CD14-positive monocyte (primary cell): ENCODE data around the gene FOXP1. TPM values are rescaled to one million over a fixed set of nuclear protein-coding genes. Genes with fewer than 3 reads are reported as not detected.

Experiments used
- DNase-seq, 3 donors: peaks; one replicate each; pipeline ENCODE4 v3.0.0-alpha.2; 2011 to 2022
- H2AFZ ChIP-seq: 2 replicates; pipeline ENCODE4 v1.6.0; 2012; ENCODE audit warnings: mild to moderate bottlenecking, low read depth, low read length, inconsistent platforms; ENCODE audit not compliant: insufficient read depth, poor library complexity, severe bottlenecking
- H3K27ac ChIP-seq, 2 donors: 1 replicate in 1 of 2; 2 replicates in 1 of 2; pipeline ENCODE4 v1.5.1; 2012 to 2013; ENCODE audit warnings: low read length in 2 of 2, control low read depth in 1 of 2, inconsistent platforms in 1 of 2, low read depth in 1 of 2, mild to moderate bottlenecking in 1 of 2
- H3K27me3 ChIP-seq, 2 donors: one replicate each; pipeline versions ENCODE4 v1.6.0 to v1.6.1; 2011 to 2013; ENCODE audit warnings: low read length in 2 of 2; ENCODE audit not compliant: control insufficient read depth in 2 of 2, insufficient read depth in 2 of 2
- H3K36me3 ChIP-seq, 2 donors: replicated peaks in 1 of 2; 1 replicate in 1 of 2; 2 replicates in 1 of 2; pipeline versions ENCODE4 v1.5.1 to v1.6.1; 2012 to 2013; ENCODE audit warnings: low read length in 2 of 2, control low read depth in 1 of 2, inconsistent platforms in 1 of 2, mild to moderate bottlenecking in 1 of 2; ENCODE audit not compliant: insufficient read depth in 2 of 2, control insufficient read depth in 1 of 2
- H3K4me1 ChIP-seq, 2 donors: 1 replicate in 1 of 2; 2 replicates in 1 of 2; pipeline versions ENCODE4 v1.5.1 to v1.6.1; 2012 to 2013; ENCODE audit warnings: low read length in 2 of 2, control low read depth in 1 of 2, inconsistent platforms in 1 of 2, mild to moderate bottlenecking in 1 of 2, moderate library complexity in 1 of 2; ENCODE audit not compliant: insufficient read depth in 2 of 2, control insufficient read depth in 1 of 2
- H3K4me2 ChIP-seq: replicated peaks from 2 replicates; pipeline ENCODE3; 2012; ENCODE audit warnings: low read length, moderate library complexity, mild to moderate bottlenecking; ENCODE audit not compliant: poor library complexity, severe bottlenecking; ENCODE audit errors: extremely low read depth
- H3K4me3 ChIP-seq, 3 experiments: fragments of 200-600 bp in 1 of 3; sonication (generic) in 1 of 3; replicated peaks in 1 of 3; 1 replicate in 2 of 3; 2 replicates in 1 of 3; pipeline ENCODE4 v1.5.1; 2011 to 2013; ENCODE audit warnings: low read length in 3 of 3, mild to moderate bottlenecking in 3 of 3, control low read depth in 2 of 3, low read depth in 2 of 3, inconsistent platforms in 1 of 3, moderate library complexity in 1 of 3
- H3K79me2 ChIP-seq: 2 replicates; pipeline ENCODE4 v1.6.0; 2012; ENCODE audit warnings: mild to moderate bottlenecking, control low read depth, inconsistent platforms, low read length, moderate library complexity; ENCODE audit not compliant: insufficient read depth
- H3K9ac ChIP-seq: 2 replicates; pipeline ENCODE4 v1.6.0; 2017; ENCODE audit warnings: low read length, mild to moderate bottlenecking; ENCODE audit not compliant: insufficient read depth, poor library complexity, severe bottlenecking
- H3K9me3 ChIP-seq, 2 donors: replicated peaks in 1 of 2; 1 replicate in 1 of 2; 2 replicates in 1 of 2; pipeline versions ENCODE4 v1.5.1 to v1.6.1; 2012 to 2013; ENCODE audit warnings: low read length in 2 of 2, control low read depth in 1 of 2; ENCODE audit not compliant: control insufficient read depth in 1 of 2, insufficient read depth in 1 of 2
- H4K20me1 ChIP-seq: 2 replicates; pipeline ENCODE4 v1.6.0; 2012; ENCODE audit warnings: mild to moderate bottlenecking, low read length, control low read depth, moderate library complexity; ENCODE audit not compliant: insufficient read depth
- H3K27ac Mint-ChIP-seq, 7 donors: one replicate each; pipeline ENCODE4 v1.8.0; 2020; ENCODE audit warnings: mild to moderate bottlenecking in 7 of 7, mixed read lengths in 7 of 7, moderate library complexity in 6 of 7, inconsistent platforms in 2 of 7
- H3K27me3 Mint-ChIP-seq, 3 donors: one replicate each; pipeline ENCODE4 v1.8.0; 2021 to 2022; ENCODE audit warnings: low read depth in 3 of 3, mild to moderate bottlenecking in 3 of 3, mixed read lengths in 3 of 3, moderate library complexity in 3 of 3, inconsistent platforms in 1 of 3
- H3K36me3 Mint-ChIP-seq, 2 donors: one replicate each; pipeline ENCODE4 v1.8.0; 2020; ENCODE audit warnings: mixed read lengths in 2 of 2, inconsistent platforms in 1 of 2, mild to moderate bottlenecking in 1 of 2
- H3K4me1 Mint-ChIP-seq: one replicate; pipeline ENCODE4 v1.8.0; 2020; ENCODE audit warnings: mild to moderate bottlenecking, mixed read lengths
- H3K4me3 Mint-ChIP-seq, 2 donors: one replicate each; pipeline ENCODE4 v1.8.0; 2020; ENCODE audit warnings: mild to moderate bottlenecking in 2 of 2, mixed read lengths in 2 of 2, moderate library complexity in 1 of 2
- H3K9me3 Mint-ChIP-seq, 7 donors: one replicate each; pipeline ENCODE4 v1.8.0; 2020 to 2022; ENCODE audit warnings: mixed read lengths in 7 of 7, mild to moderate bottlenecking in 6 of 7, moderate library complexity in 6 of 7, inconsistent platforms in 2 of 7
- WGBS: methylation state at CpG from one replicate; pipeline ENCODE4 v1.1.5; 2013; ENCODE audit warnings: missing lambda C conversion rate; ENCODE audit not compliant: insufficient coverage; 5-methylcytosine and 5-hydroxymethylcytosine counted together
- intact Hi-C, 2 donors: fragments of 100-400 bp; cut with micrococcal nuclease; formaldehyde crosslinking; loops; one replicate each; pipeline versions ENCODE4 v1.15.0 to v1.15.1; 2023
- polyA plus RNA-seq, 3 donors: library from polyadenylated mRNA; depleted of rRNA in 1 of 3; unstranded in 2 of 3; stranded (reverse) in 1 of 3; fragments of 300-500 nt in 2 of 3; fragments of >200 nt in 1 of 3; fragmentation: Illumina TruSeq in 2 of 3; gene quantifications; 1 replicate in 2 of 3; 2 replicates in 1 of 3; pipeline ENCODE4 v1.2.3, GENCODE V29; 2012 to 2021
- TF ChIP-seq, protein P1 (sequence below): fragments of 200-600 bp; IDR thresholded peaks from one replicate; pipeline ENCODE4 v1.8.0; 2022; ENCODE audit warnings: antibody characterized with exemption, mild to moderate bottlenecking

The FOXP1 gene
- polyA plus RNA-seq, 3 donors = 25.7 to 42.6 (median 27.8) TPM

DNA sequence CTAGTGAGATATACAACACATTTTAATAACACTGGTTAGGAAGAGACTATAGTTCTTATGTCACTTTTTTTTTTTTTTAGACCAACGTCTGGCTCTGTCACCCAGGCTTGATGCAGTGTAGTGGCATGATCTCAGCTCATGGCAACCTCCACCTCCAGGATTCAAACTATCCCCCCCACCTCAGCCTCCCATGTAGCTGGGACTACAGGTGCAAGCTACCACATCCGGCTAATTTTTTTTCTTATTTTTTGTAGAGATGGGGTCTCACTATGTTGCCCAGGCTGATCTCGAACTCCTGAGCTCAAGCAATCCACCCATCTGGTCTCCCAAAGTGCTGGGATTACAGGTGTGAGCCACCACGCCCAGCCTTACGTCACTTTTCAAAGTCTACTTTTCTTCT is 100.8 kb downstream of the FOXP1 start:
- Histone ChIP-seq H3K36me3 (no peaks in the 10 kb centered on the region), H3K4me2 (no peak overlapping the region), H3K79me2 (peaks cover 98% of the 10 kb centered on the region), H3K9me3 (no peaks in the 10 kb centered on the region), H3K4me3 (no peak overlapping the region), H2AFZ (no peak overlapping the region), H3K27ac (no peak overlapping the region), H3K9ac (no peak overlapping the region), H3K4me1 (peaks cover 8 to 22% of the 10 kb centered on the region in 2 donors), H4K20me1 (peaks cover 80% of the 10 kb centered on the region), H3K27me3 (no peaks in the 10 kb centered on the region)
- Mint-ChIP-seq H3K4me1 (peaks cover 42% of the 10 kb centered on the region), H3K36me3 (peaks cover 5 to 17% of the 10 kb centered on the region in 2 donors), H3K4me3 (no peak overlapping the region), H3K27me3 (no peaks in the 10 kb centered on the region), H3K27ac (peak overlapping the region in 2 of 7 donors; percentile 31 to 77), H3K9me3 (no peaks in the 10 kb centered on the region)
- WGBS = 100% methylated on average over 1 of the region's 5 CpGs
- TF ChIP-seq, protein P1, sequence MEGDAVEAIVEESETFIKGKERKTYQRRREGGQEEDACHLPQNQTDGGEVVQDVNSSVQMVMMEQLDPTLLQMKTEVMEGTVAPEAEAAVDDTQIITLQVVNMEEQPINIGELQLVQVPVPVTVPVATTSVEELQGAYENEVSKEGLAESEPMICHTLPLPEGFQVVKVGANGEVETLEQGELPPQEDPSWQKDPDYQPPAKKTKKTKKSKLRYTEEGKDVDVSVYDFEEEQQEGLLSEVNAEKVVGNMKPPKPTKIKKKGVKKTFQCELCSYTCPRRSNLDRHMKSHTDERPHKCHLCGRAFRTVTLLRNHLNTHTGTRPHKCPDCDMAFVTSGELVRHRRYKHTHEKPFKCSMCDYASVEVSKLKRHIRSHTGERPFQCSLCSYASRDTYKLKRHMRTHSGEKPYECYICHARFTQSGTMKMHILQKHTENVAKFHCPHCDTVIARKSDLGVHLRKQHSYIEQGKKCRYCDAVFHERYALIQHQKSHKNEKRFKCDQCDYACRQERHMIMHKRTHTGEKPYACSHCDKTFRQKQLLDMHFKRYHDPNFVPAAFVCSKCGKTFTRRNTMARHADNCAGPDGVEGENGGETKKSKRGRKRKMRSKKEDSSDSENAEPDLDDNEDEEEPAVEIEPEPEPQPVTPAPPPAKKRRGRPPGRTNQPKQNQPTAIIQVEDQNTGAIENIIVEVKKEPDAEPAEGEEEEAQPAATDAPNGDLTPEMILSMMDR = no peak
- DNase-seq = no peak
- intact Hi-C loops = no loop called here

- peaks cover 20 to 29% of the 10 kb centered on the region in 2 donors for H3K36me3 Mint-ChIP-seq
- H3K27me3 Mint-ChIP-seq = peaks cover 0 to 2% (median 0%) of the 10 kb centered on the region in 3 donors
- peaks cover 95% of the 10 kb centered on the region for H3K79me2 ChIP-seq
- no peaks in the 10 kb centered on the region for H3K27me3 ChIP-seq
- DNase-seq = peak in 2 of 3 donors; percentile 39 to 43
- H3K4me3 ChIP-seq = no peak overlapping the region
- peak overlapping the region in 4 of 7 donors; percentile 31 to 74 (median 56) for H3K27ac Mint-ChIP-seq
- intact Hi-C loops = no loop called here
- H3K27ac ChIP-seq = peak overlapping the region in 1 of 2 donors; percentile 18
- no peak overlapping the region for H3K4me3 Mint-ChIP-seq
- H3K9me3 Mint-ChIP-seq = peaks cover 0 to 7% (median 2%) of the 10 kb centered on the region in 7 donors
- H4K20me1 ChIP-seq = peaks cover 62% of the 10 kb centered on the region
- TF ChIP-seq, protein P1 = no peak
- H3K4me2 ChIP-seq = no peak overlapping the region
- H3K9me3 ChIP-seq = no peaks in the 10 kb centered on the region
- no peak overlapping the region for H2AFZ ChIP-seq
- H3K36me3 ChIP-seq = peaks cover 0 to 2% of the 10 kb centered on the region in 2 donors
- no peaks in the 10 kb centered on the region for H3K4me1 ChIP-seq
- 100% methylated on average over 1 of the region's 2 CpGs for whole genome bisulfite sequencing
- peaks cover 26% of the 10 kb centered on the region for H3K4me1 Mint-ChIP-seq
- no peak overlapping the region for H3K9ac ChIP-seq
Observed at GRCh38 chr3:71478568-71478967, 105.0 kb downstream of the FOXP1 start.
